SK-N-MC (cell line): ENCODE measurements around the gene PLEKHA6.

Experiments
- EZH2 ChIP-seq: fragments of 200-600 bp; sonication (generic); IDR thresholded peaks from one replicate; pipeline ENCODE4 v1.6.1; 2017; ENCODE audit warnings: antibody characterized with exemption
- FOXP2 ChIP-seq: optimal IDR thresholded peaks from 2 replicates; pipeline ENCODE3; 2011; ENCODE audit warnings: mild to moderate bottlenecking, moderate library complexity; ENCODE audit not compliant: insufficient read depth; ENCODE audit errors: extremely low read length, control extremely low read depth
- POLR2AphosphoS5 ChIP-seq: IDR thresholded peaks from 2 replicates; pipeline ENCODE4 v1.6.1; 2012; ENCODE audit warnings: mild to moderate bottlenecking, low read depth, low read length, borderline replicate concordance

GRCh38 chr1:204359474-204360255, at the start of gene PLEKHA6:
- TF ChIP-seq POLR2AphosphoS5 (no peak), EZH2 (no peak), FOXP2 (no peak)
